ENCODE data around the gene LAMA2. TPM values are rescaled to one million over a fixed set of nuclear protein-coding genes. Genes with fewer than 3 reads are reported as not detected.

LAMA2 gene
- total RNA-seq, 1 experiment from 2014 or later = 2.2 TPM

GRCh38 chr6:129269891-129270290 lies 387.0 kb downstream of the LAMA2 start:
- POLR2A ChIA-PET = no interaction called here

GRCh38 chr6:129270450-129270849 lies 387.5 kb downstream of the LAMA2 start:
- intact Hi-C loops (cut with micrococcal nuclease) = no loop called here
- POLR2A ChIA-PET = interaction anchor here (0.8 to 1.0 kb wide), 2 partner anchors 29 to 43 kb away, joined by 3 read pairs; no protein-coding TSS in a partner anchor
- CTCF ChIA-PET = interaction anchor here (0.6 to 2.2 kb wide), 5 partner anchors 10 to 1532 kb away, joined by 3 to 11 read pairs (median 4); no protein-coding TSS in a partner anchor
- no peak overlapping the region for H3K4me3 Mint-ChIP-seq (ENCODE audit: unreplicated experiment)
- DNase-seq (ENCODE audit: unreplicated experiment) = no peak
- H3K27me3 Mint-ChIP-seq (ENCODE audit: insufficient read depth, unreplicated experiment) = no peaks in the 10 kb centered on the region
- H3K4me1 Mint-ChIP-seq (ENCODE audit: insufficient read depth, unreplicated experiment) = no peaks in the 10 kb centered on the region
- BruUV-seq (replicated peaks) = no TSS peak
- H3K27ac Mint-ChIP-seq (ENCODE audit: low read depth, unreplicated experiment) = no peak overlapping the region
- no peaks in the 10 kb centered on the region for H3K9me3 Mint-ChIP-seq (ENCODE audit: unreplicated experiment)
- no peak for TF ChIP-seq CTCF (IDR thresholded peaks at IDR 0.05; ENCODE audit: unreplicated experiment)
- H3K36me3 Mint-ChIP-seq (ENCODE audit: insufficient read depth, unreplicated experiment) = no peaks in the 10 kb centered on the region

More at GRCh38 chr6:129269891-129270290, 387.0 kb downstream of the LAMA2 start:
- no peak overlapping the region for H3K27ac Mint-ChIP-seq (ENCODE audit: low read depth, unreplicated experiment)
- no peak for DNase-seq (ENCODE audit: unreplicated experiment)
- H3K36me3 Mint-ChIP-seq (ENCODE audit: insufficient read depth, unreplicated experiment) = no peaks in the 10 kb centered on the region
- intact Hi-C loops (cut with micrococcal nuclease) = no loop called here
- no TSS peak for BruUV-seq (replicated peaks)
- CTCF ChIA-PET = interaction anchor here (0.7 to 2.2 kb wide), 5 partner anchors 10 to 544 kb away, joined by 3 to 11 read pairs (median 4); no protein-coding TSS in a partner anchor
- H3K4me3 Mint-ChIP-seq (ENCODE audit: unreplicated experiment) = no peak overlapping the region
- no peak for TF ChIP-seq CTCF (IDR thresholded peaks at IDR 0.05; ENCODE audit: unreplicated experiment)
- H3K9me3 Mint-ChIP-seq (ENCODE audit: unreplicated experiment) = no peaks in the 10 kb centered on the region
- H3K27me3 Mint-ChIP-seq (ENCODE audit: insufficient read depth, unreplicated experiment) = no peaks in the 10 kb centered on the region
- H3K4me1 Mint-ChIP-seq (ENCODE audit: insufficient read depth, unreplicated experiment) = no peaks in the 10 kb centered on the region

GRCh38 chr6:129273161-129273560 lies 390.2 kb downstream of the LAMA2 start:
- no peak overlapping the region for H3K4me3 Mint-ChIP-seq (ENCODE audit: unreplicated experiment)
- no peak for TF ChIP-seq CTCF (IDR thresholded peaks at IDR 0.05; ENCODE audit: unreplicated experiment)
- no peak overlapping the region for H3K27ac Mint-ChIP-seq (ENCODE audit: low read depth, unreplicated experiment)
- POLR2A ChIA-PET = no interaction called here
- peaks cover 11% of the 10 kb centered on the region for H3K27me3 Mint-ChIP-seq (ENCODE audit: insufficient read depth, unreplicated experiment)
- intact Hi-C loops (cut with micrococcal nuclease) = no loop called here
- no TSS peak for BruUV-seq (replicated peaks)
- no peaks in the 10 kb centered on the region for H3K9me3 Mint-ChIP-seq (ENCODE audit: unreplicated experiment)
- no peaks in the 10 kb centered on the region for H3K4me1 Mint-ChIP-seq (ENCODE audit: insufficient read depth, unreplicated experiment)
- DNase-seq (ENCODE audit: unreplicated experiment) = no peak
- no peaks in the 10 kb centered on the region for H3K36me3 Mint-ChIP-seq (ENCODE audit: insufficient read depth, unreplicated experiment)
- CTCF ChIA-PET = interaction anchor here (1.3 to 2.7 kb wide), 2 partner anchors 9 to 21 kb away, joined by 5 to 6 read pairs; no protein-coding TSS in a partner anchor

- no peak for TF ChIP-seq CTCF (IDR thresholded peaks at IDR 0.05; ENCODE audit: unreplicated experiment)
- peaks cover 30% of the 10 kb centered on the region for H3K27me3 Mint-ChIP-seq (ENCODE audit: insufficient read depth, unreplicated experiment)
- no peaks in the 10 kb centered on the region for H3K36me3 Mint-ChIP-seq (ENCODE audit: insufficient read depth, unreplicated experiment)
- intact Hi-C loops (cut with micrococcal nuclease) = no loop called here
- no peaks in the 10 kb centered on the region for H3K4me1 Mint-ChIP-seq (ENCODE audit: insufficient read depth, unreplicated experiment)
- POLR2A ChIA-PET = interaction anchor here (0.6 kb wide), 1 partner anchor 1615 kb away, joined by 3 read pairs; no protein-coding TSS in a partner anchor
- BruUV-seq (replicated peaks) = no TSS peak
- H3K27ac Mint-ChIP-seq (ENCODE audit: low read depth, unreplicated experiment) = no peak overlapping the region
- no peaks in the 10 kb centered on the region for H3K9me3 Mint-ChIP-seq (ENCODE audit: unreplicated experiment)
- DNase-seq (ENCODE audit: unreplicated experiment) = no peak
- CTCF ChIA-PET = interaction anchor here (0.7 kb wide), 1 partner anchor 175 kb away, joined by 3 read pairs; no protein-coding TSS in a partner anchor
- H3K4me3 Mint-ChIP-seq (ENCODE audit: unreplicated experiment) = no peak overlapping the region
These were observed 393.5 kb downstream of the LAMA2 start for GRCh38 chr6:129276461-129276860.
